HG03520 (cell line): ENCODE measurements around the gene RIF1.

Experiments
- ATAC-seq: cut with Tn5 transposase; IDR thresholded peaks from one replicate; pipeline ENCODE4 v1.9.1; 2021; ENCODE audit warnings: mild to moderate bottlenecking, moderate library complexity; ENCODE audit not compliant: unreplicated experiment

RIF1 gene, protein sequence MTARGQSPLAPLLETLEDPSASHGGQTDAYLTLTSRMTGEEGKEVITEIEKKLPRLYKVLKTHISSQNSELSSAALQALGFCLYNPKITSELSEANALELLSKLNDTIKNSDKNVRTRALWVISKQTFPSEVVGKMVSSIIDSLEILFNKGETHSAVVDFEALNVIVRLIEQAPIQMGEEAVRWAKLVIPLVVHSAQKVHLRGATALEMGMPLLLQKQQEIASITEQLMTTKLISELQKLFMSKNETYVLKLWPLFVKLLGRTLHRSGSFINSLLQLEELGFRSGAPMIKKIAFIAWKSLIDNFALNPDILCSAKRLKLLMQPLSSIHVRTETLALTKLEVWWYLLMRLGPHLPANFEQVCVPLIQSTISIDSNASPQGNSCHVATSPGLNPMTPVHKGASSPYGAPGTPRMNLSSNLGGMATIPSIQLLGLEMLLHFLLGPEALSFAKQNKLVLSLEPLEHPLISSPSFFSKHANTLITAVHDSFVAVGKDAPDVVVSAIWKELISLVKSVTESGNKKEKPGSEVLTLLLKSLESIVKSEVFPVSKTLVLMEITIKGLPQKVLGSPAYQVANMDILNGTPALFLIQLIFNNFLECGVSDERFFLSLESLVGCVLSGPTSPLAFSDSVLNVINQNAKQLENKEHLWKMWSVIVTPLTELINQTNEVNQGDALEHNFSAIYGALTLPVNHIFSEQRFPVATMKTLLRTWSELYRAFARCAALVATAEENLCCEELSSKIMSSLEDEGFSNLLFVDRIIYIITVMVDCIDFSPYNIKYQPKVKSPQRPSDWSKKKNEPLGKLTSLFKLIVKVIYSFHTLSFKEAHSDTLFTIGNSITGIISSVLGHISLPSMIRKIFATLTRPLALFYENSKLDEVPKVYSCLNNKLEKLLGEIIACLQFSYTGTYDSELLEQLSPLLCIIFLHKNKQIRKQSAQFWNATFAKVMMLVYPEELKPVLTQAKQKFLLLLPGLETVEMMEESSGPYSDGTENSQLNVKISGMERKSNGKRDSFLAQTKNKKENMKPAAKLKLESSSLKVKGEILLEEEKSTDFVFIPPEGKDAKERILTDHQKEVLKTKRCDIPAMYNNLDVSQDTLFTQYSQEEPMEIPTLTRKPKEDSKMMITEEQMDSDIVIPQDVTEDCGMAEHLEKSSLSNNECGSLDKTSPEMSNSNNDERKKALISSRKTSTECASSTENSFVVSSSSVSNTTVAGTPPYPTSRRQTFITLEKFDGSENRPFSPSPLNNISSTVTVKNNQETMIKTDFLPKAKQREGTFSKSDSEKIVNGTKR (N-terminal part only)

GRCh38 chr2:151409601-151410484 lies at the start of gene RIF1:
RIF1 (plus strand) TSS chr2:151409902; CDS start chr2:151410424, 522 bp downstream.
- ATAC-seq = peak; percentile 90

DNA sequence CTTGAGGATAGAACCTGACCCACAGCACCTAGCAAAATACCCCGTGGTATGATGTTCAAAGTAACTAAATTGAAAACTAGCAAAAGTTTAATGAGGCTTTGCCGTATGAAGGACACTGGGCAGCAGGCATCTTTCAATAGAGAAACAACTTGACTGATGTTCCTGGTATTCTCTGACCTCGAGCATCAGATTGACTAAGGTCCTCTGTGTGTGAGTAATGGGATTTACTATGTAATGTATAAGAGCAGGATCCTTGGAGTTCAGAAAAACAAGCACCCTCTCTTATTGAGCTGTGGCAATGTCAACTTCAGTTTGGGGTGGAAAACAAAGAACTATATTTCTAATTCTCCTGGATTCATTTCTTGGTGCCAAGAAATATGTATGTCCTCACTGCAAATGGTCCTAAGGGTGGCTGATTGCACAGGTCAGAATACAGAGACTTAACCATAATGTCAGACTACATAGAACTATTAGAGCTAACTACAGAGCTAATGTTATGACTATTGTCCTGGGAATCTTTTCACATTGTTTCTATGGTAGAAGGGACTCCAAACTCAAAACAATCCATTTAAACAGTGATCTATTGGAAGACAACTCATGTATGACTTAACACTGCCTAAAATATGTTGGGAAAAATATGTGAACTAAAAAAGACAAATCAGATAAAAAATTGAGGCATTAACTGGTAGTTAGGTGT lies 47.9 kb upstream of the RIF1 start:
- ATAC-seq = no peak

DNA sequence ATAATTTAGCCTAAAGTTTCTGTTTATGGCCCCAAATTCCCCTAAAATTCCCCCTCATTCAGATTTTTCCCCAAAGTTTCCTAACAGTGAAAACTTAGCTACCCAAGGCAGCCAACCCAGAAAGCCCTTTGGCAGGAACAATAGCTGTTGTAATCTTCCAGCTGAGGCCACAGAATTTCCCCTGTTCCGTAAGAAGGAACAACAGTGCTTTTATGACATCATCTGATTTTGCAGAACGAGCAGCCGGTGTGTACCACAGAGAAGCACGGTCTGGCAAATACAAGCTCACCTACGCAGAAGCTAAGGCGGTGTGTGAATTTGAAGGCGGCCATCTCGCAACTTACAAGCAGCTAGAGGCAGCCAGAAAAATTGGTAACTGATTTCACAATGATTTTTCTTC lies 46.0 kb upstream of the RIF1 start:
- ATAC-seq = peak; percentile 91

DNA sequence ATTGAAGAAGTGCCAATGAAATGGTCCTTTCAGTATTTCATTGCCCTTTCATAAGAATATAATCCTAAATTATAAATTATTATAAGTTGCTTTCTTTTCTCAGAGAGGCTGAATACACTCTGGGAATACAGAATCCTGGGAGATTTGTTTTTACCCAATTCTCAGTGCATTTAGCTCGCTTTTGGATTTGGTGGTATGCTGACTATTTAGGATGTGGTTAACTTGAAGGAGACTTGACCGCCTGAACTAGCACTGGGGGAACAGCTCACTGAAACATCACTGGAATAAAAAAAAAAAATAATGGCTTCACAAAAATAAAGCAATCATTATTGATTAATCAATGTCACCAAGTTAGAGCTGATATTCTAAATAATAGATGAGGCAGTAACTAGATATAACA lies 42.1 kb upstream of the RIF1 start:
- no peak for ATAC-seq

GRCh38 chr2:151374436-151374835 lies 35.3 kb upstream of the RIF1 start:
- peak; percentile 98 for ATAC-seq

- no peak for ATAC-seq
Observed at GRCh38 chr2:151379169-151379568, 30.5 kb upstream of the RIF1 start.

- no peak for ATAC-seq
Observed at GRCh38 chr2:151380580-151381235, 29.0 kb upstream of the RIF1 start.

- ATAC-seq = no peak
Observed at GRCh38 chr2:151381266-151381665, 28.4 kb upstream of the RIF1 start.

GRCh38 chr2:151388011-151388410 lies 21.7 kb upstream of the RIF1 start:
- ATAC-seq = no peak

DNA sequence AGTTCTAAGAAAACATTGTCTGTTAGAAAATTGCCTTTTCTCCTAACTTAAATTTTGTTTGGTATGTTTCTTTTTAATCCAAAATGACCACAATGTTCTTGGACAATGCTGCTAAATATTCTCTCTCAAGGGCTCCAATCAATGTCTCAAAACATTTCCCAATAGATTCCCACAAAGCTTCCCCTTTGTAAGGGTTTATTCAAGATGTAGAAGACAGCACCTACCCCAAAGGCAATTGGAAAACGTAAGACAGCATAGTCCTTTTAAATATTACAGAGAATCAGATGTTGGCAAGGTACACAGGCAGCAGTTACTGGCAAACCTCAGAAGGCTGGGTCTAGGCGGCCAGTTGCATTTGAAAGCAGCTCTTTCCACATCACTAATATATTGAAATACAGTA lies 18.3 kb upstream of the RIF1 start:
- no peak for ATAC-seq

DNA sequence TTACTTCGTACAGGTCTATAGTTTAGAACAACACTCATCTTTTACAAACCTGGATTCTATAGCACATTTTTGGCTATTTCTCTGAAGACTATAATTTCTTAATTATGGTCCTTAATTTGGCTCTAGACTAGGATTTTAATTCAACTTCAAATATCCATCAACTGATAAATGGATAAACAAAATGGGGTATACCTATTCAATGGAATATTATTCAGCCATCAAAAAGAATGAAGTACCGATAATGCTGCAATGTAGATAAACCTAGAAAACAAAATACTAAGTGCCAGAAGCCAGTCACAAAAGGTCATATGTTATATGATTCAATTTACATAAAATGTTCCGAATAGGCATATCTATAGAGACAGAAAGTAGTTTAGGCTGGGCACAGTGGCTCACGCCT lies 15.2 kb upstream of the RIF1 start:
- ATAC-seq = no peak

- ATAC-seq = no peak
Observed at GRCh38 chr2:151395509-151396374, 14.0 kb upstream of the RIF1 start.

DNA sequence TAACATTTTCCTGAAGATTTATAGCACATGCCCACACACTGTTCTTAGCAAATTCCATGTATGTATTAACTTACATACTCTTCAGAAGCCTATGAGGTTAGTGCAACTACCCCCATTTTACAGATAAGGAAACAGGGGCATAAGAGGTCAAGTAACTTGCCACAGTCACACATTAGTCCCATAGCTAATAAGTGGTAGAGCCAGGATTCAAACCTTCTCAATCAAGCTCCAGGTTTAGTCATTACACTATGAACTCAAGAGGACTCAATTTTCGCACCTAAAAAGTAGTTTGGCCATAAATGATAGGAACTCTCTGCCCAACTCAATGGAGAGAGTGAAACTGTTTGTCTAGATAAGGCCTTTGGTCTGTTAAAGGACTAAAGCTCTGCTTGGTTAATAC lies 9.7 kb upstream of the RIF1 start:
- no peak for ATAC-seq

- no peak for ATAC-seq
Observed at GRCh38 chr2:151401149-151401548, 8.6 kb upstream of the RIF1 start.

DNA sequence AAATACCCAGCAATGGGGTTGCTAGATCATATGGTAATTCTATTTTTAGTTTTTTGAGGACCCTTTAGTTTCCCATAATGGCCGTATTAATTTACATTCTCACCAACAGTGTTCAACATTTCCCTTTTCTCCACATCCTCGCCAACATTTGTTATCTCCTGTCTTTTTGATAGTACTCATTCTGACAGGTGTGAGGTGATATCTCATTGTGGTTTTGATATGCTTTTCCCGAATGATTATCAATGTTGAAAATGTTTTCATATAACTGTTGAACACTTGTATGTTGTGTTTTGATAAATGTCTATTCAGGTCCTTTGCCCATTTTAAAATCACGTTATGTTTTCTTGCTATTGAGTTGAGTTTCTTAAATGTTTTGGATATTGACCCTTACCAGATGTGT lies 5.8 kb upstream of the RIF1 start:
- no peak for ATAC-seq

DNA sequence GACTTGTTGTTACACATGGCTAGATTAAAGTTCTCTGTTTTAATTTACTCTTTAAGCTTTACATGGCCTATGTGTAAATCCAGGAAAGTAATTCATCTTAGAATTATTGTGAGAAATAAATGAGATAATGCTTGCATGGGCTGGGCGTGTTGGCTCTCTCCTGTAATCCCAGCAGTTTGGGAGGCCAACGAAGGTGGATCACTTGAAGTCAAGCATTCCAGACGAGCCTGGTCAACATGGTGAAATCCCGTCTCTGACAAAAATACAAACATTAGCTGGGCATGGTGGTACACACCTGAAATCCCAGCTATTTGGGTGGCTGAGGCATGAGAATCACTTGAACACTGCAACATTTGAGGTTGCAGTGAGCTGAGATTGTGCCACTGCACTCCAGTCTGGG lies 4.3 kb upstream of the RIF1 start:
- ATAC-seq = no peak

- no peak for ATAC-seq
Observed at GRCh38 chr2:151407281-151407680, 2.4 kb upstream of the RIF1 start.
